GM12878 (cell line): ENCODE measurements around the gene EPB41L2.

Experiments
- BHLHE40 ChIP-seq, 2 experiments: fragments of 450-650 bp in 1 of 2; IDR thresholded peaks; 2 replicates each; pipeline ENCODE4 v1.6.1; 2011 to 2017; ENCODE audit warnings: low read depth in 2 of 2, borderline replicate concordance in 1 of 2, improper control_type of control experiment in 1 of 2, low read length in 1 of 2, mild to moderate bottlenecking in 1 of 2
- POU2F2 ChIP-seq: IDR thresholded peaks from 3 replicates; pipeline ENCODE4 v1.6.1; 2011; ENCODE audit warnings: low read depth, mild to moderate bottlenecking, low read length, borderline replicate concordance

GRCh38 chr6:130848945-130849344 is 214.1 kb downstream of the EPB41L2 start:
- no peak for TF ChIP-seq POU2F2
- TF ChIP-seq BHLHE40 (IDR thresholded peaks at IDR 0.05; ENCODE audit: borderline replicate concordance in 1 of 2, low read depth in 2 of 2, low read length in 1 of 2): no peak
